ENCODE measurements around the gene MACROD2.

The MACROD2 gene

DNA sequence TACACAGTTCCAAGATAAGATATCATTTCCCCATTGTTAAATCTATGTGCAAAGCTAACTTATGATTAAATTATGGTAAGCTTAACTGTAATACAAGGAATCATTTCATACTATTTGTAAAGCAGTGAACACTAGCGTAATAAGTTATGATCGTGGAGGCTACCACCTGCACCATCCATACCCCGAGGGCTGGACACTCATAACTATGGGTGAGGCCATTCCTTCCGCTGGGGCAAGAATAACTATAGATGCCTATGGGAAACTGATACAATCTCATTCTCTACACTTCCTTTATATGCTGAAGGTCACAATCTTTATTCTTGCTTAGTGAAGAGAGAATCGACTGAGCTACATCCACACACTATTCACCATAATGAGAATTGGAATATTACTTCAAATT lies 1258.1 kb downstream of the MACROD2 start:
- no peak for DNase-seq (ENCODE audit: low read depth in 2 of 2)

DNA sequence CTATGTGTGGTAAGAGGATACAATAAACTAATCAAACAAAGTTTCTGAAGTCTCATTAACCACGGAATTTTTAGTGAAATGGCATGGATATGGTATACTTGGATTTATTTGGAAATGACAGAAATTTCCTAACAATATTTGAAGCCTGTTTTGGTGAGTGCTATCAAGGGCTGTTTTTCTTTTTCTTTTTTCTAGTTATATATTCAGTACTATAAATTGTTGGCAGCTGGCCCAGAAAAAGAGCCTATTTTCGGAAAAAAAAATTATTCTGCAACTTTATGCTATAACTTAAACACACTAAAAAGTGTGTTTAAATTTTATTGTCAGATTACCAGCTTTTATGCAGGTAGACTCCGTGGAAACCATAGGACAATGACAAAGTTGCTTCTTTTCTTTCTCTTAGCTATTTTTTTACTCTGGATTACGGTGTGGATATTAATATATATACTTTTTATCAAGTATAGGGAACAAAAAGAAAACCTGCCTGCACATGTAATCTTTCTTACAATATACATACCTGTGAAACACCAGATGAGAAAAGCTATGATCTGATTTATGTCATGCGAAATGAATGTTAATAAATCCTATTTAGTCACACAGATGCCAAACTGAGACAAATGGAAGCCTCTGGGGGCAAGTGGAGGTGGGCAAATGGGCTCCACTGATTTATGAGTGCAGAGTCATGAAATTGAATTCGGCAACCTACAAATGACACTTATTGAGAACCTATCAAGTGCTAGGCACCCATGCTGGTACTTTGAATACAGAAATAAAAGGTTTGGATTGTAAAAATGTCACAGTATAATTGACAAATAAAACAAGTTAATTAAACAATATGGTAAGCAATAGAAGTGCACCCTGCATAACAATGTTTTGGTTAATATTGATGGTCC lies 1261.6 kb downstream of the MACROD2 start:
- DNase-seq (ENCODE audit: low read depth in 2 of 2), result no peak

DNA sequence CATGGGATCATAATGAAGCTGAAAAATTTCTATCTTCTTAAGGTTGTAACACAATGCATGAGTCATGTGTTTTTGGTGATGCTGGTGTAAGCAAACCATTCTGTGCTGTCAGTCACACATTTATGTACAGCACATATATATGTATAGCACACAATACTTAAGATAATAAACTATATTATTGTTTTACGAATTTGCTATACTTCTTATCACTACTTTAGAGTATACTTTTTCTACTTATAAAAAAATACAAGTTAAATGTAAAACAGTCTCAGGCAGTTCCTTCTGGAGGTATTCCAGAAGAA lies 1262.2 kb downstream of the MACROD2 start:
- DNase-seq (ENCODE audit: low read depth in 2 of 2), result no peak

DNA sequence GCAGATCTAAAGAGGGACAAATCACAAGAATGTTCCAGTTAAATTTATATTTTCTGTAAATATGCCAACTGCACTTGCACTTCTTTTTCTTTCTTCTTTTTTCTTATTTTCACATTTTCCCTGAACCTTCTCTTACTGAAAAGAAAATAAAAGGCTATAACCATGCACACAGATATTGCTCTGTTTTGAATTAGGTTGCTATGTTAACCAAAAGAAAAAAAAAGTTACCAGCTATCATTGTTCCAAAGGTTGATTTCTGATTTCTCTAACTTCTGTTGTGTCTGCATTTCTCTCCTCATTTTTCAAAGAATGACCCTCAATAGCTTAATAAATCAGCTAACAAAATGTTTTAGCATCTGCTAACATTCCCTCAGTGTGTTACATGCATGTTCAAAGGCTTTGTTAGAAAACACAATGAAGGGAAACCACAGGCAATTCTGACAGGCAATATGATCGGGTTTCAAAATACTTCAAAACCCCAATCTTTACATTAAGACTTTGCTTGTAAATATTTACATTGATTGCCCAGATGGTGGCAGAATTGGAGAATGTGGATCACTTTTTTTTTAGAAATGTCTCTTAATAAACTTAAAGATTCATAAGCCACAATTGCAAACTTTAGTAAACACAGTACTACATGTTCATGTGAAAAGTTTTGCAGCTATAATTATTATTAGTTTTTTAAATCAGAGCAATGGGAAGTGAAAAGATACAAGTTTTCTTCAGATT lies 1270.4 kb downstream of the MACROD2 start:
- no peak for DNase-seq (ENCODE audit: low read depth in 2 of 2)

DNA sequence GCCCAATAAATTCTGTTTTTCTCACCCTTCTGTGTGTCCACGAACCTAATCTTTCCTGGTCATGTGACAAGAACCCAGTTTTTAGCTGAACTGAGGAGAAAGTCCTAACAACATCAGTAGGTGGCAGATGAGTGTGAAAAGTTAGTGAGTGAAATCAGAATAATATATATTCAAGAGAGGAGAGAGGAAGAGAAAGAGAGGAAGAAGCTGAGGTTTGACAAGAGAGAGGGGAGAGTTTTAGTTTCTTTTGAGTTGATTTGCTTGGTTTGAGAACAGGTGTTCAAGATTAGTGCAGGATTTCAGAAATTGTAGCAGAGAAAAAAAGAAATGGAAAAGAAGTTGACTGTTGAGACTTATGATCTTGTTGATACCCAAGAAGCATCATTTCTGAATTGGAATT lies 1272.6 kb downstream of the MACROD2 start:
- DNase-seq (ENCODE audit: low read depth in 2 of 2), result no peak

DNA sequence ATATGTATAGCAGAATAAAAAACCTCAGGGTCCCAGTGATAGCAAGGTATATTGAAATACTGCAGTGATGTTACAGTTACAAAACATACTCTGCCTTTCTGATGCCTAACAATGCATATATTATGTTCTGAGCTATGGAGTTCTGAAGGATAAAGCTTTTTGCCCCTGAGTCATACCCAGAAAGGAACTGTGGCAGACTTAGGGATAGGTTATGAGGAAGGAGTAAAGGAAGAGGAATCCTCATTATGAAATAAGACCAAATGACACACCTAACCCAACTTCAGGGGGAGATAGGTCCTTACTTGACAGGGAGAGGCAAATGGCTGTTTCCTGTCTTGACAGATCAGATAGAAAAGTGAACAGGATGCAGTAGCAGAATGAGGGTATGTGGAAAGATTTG lies 1282.7 kb downstream of the MACROD2 start:
- DNase-seq (ENCODE audit: low read depth in 2 of 2), result no peak

DNA sequence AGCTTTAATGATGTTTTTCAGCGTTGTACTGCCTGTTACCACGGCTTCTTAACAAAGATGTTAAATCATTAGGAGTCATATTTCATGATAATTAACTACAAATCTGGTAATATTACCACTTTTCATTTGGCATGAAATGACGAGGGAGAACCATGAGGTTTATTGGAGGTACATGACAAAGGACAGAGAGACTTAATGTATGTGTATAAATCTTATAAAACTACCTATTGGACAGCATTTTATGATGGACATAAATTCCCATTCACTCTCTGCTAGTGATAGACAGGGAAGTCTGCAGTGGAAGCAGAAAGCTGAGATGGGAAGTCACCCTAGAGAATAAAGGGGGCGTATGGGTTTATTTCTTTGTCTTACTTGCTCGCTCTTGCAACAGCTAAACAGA lies 1292.0 kb downstream of the MACROD2 start:
- no peak for DNase-seq (ENCODE audit: low read depth in 2 of 2)

DNA sequence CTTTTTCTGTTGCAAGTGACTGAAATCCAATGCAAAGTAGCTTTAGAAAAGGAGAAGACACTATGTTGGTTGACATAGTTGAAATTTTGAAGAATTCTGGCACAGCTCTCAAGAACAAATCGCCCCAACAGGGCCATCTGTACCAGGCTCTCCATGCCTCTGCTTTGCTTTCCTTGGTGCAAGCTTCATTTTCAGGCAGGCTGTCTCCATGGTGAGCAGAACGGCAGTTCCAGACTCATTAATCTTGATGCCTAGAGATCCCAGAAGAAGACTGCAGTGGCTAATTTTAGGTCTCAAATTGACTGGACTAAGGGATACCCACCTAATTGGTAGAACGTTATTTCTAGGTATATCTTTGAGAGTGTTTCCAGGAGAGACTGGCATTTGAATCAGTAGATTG lies 1292.8 kb downstream of the MACROD2 start:
- DNase-seq (ENCODE audit: low read depth in 2 of 2), result no peak

DNA sequence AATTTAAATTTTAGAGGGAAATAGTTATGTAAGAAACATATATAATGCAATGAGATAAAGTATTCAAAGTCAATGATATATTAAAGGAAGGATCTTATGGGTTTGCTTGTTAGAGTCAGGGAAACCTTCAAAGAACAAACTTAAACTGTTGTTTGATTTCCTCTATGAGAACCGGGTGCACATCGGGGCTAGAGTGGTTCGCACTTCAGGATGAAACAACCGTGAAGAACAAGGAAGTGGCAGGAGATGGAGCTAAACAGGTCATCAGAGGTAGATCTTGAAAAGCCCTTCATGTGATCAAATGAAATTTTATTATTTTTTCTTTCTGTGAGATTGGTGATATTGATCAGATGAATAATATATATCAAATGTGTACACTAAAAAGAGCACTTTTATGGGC lies 1294.0 kb downstream of the MACROD2 start:
- no peak for DNase-seq (ENCODE audit: low read depth in 2 of 2)

DNA sequence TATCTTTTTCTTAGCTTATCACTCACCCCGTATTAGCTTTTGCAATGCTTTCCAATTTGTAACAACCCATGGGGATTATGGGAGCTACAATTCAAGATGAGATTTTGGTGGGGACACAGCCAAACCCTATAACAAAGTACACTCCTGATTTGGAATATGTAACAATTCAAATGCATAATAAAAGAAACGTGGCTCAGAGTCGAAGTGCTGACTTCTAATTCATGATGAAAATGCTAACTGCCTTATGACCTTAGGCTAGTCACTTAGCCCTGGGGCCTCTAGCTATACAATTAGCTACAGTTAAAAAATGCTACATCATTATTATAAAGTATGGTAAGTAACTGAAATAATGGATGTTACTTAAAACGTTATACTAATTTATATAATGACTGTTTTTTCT lies 1297.1 kb downstream of the MACROD2 start:
- no peak for DNase-seq (ENCODE audit: low read depth in 2 of 2)

DNA sequence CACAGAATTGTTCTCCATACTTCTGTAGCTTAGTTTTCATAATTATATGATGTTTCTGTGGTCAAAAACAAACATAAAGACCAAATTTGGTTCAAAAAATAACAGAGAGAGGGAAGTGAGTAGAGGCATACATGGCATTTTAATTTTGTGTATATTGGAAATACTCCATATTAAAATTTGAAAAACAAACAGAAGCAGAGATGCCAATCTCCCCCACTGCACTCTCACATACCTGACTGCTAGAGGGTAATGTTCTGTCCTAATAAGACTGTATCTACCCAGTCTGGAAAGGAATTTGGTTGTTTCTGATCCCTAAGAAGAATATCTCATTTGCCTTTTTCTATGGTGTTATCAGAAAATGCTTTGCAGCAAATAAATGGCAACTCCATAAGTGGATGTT lies 1301.1 kb downstream of the MACROD2 start:
- DNase-seq (ENCODE audit: low read depth in 2 of 2), result no peak

DNA sequence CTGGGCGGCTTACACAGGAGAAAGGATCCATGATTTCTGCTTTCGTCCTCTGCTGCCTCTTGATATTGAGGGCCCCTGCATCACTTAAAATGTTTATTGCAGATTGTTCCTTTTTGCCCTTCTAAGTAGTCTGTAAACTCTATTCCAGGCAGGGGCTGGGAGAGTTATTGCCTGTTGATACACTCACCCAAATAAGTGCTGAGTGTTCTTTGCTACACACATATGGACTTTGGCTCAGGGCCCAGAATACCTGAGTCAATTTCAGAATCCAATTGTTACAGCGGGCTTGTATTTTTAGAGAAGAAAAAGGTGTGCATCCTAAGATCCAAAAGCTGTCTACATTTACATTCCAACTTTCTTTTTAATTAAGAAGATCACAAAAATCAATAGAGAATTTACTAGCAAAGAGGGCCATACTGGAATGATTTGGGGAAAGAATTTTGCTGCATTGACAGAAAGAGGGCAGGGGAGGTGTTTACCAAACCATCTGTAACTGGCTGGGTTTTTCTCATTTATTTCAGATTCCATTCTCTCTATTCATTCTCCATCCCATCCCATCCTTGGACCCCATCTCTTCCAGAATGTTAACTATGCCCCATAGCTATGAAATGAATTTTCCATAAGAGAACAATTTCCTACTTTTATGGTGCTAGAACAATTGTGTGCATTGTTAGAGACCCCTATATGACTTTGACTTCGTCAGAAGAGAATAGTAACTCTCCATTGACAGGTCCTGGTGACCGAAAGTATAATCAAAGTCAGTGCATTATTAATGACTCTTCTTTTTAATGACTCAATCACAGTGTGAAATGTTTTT lies 1302.0 kb downstream of the MACROD2 start:
- DNase-seq (ENCODE audit: low read depth in 2 of 2), result no peak

DNA sequence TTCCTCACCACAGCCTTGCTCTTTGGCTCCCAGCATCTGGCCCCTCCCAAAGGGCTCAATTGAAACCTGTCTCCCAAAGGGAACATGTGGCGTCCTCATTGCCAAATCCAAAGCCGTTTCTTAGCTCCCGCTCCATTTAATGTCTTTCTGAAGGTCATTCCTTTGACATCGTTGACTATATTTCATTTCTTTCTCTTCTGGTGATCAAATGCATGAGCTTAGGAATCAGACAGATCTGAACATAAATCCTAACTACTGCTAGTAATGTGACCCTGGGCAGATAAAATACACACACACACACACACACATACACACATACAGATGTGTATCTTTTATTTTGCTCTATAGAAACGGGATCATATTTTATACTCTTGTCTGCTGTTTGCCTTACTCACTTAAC lies 1306.8 kb downstream of the MACROD2 start:
- no peak for DNase-seq (ENCODE audit: low read depth in 2 of 2)

DNA sequence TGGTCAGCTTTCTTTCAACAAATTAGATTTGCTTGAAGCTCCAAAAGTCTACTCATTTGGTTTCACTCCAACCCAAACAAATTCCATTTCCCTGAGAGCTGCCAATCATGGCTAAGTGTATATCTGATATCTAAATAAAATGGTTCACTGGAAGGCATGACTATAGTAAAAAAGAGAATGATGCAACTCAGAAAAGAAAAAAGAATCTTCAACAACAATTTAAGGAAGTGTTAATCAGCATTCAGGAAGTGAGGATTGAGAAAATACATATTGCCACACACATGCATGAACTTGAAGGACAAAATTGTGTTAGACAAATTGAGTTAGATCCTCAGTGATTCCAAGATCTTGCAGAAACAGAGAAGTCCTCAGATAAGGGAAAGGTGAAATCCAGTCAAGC lies 1315.0 kb downstream of the MACROD2 start:
- no peak for DNase-seq (ENCODE audit: low read depth in 2 of 2)

DNA sequence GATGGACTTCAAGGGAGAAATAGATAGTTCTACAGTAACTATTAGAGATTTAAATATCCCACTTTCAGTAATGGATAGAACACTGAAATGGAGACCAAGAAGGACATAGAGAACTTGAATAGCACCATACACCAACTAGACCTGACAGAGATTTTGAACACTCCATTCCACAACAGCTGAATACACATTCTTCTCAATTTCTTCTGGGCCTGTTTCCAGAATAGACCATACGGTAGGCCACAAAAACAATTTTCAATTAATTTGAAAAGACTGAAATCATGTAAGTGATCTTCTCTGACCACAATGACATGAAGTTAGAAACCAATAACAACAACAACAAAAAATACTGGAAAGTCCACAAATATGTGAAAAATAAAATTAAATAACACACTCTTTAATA lies 1321.2 kb downstream of the MACROD2 start:
- no peak for DNase-seq (ENCODE audit: low read depth in 2 of 2)

DNA sequence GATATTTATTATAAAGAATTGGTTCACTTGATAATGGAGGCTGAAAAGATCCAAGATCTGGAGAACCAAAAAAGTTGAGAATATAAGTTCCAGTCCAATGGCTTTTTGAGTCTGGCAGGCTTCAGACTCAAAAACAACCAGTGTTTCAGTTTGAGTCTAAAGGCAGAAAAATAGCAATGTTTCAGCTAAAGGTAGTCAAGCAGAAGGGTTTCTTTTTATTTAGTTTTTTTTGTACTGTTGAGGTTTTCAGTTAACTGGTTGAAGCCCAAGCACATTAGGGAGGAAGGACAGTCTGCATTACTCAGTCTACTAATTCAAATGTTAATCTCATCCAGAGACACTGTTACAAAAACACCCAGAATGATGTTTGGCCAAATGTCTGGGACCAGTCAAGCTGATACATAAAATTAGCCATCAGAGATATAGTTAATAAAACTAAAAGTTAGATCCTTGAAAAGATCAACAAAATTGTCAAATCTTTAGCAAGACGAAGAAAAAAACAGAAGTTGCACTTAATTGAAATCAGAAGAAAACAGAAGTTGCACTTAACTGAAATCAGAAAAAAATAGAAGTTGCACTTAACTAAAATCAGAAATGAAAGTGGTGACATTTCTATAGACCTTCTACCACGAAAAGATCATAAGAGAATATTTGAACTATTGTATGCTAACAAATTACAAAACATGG lies 1322.4 kb downstream of the MACROD2 start:
- no peak for DNase-seq (ENCODE audit: low read depth in 2 of 2)

DNA sequence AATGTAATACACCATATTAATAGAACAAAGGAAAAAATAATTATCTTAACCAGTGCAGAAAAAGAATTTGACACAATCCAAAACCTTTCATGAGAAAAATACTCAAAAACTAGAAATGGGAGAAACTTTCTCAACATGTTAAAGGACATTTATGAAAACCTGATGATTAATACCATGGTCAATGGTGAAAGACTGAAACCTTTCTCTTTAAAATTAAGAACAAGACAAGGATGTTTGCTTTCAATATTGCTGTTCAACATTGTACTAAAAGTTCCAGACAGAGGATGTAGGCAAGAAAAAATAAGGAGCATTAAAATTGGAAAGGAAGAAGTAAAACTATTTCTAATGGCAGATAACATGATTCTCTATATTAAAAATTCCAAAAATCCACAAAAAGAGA lies 1323.4 kb downstream of the MACROD2 start:
- DNase-seq (ENCODE audit: low read depth in 2 of 2), result no peak

DNA sequence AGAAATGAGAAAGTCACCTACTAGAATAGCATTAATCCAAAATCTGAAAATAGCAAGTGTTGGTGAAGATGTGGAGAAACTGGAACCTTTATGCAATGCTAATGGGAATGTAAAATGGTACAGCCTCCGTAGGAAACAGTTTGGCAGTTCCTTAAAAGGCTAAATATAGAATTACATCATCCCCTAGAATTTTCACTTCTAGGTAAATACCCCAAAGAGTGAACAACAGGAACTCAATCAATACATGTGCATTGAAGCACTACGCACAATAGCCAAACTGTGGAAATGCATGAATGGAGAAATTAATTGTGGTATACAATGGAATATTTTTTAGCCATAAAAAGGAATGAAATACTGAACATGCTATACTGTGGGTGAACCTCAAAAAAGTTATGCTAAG lies 1324.1 kb downstream of the MACROD2 start:
- no peak for DNase-seq (ENCODE audit: low read depth in 2 of 2)

DNA sequence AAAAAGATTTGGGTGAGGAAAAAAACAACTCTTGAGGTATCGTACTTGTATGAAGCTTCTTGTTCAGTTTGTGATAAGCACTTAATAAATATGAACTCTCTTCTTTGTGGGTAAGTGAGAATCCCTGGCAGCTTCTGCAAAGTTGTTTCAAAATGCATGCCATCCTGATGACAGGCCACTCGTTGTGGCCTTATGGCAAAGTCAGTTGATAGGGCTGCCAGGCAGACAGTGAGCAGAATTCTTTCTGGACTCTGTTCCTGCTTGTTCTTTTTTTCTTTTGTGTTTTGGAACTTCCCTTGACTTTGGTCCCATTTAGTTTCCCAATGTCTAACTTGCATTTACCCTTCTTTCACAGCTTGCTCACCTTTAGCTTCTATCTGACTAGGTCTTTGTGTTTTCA lies 1325.6 kb downstream of the MACROD2 start:
- no peak for DNase-seq (ENCODE audit: low read depth in 2 of 2)

DNA sequence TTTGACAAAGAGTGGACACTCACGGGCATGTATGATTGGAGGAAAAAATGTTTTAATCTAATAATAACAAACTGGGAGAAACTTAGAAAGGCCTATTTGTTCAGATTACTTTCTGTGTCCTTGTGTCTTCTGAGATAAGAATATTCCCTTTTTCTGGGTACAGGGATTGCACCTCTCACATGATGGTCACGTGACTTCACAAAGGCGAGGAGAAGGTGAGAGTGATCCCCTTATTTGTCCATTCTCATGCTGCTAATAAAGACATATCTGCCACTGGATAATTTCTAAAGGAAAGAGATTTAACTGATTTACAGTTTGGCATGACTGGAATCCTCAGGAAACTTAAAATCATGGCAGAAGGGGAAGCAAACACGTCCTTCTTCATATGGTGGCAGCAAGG lies 1331.8 kb downstream of the MACROD2 start:
- DNase-seq (ENCODE audit: low read depth in 2 of 2), result no peak

DNA sequence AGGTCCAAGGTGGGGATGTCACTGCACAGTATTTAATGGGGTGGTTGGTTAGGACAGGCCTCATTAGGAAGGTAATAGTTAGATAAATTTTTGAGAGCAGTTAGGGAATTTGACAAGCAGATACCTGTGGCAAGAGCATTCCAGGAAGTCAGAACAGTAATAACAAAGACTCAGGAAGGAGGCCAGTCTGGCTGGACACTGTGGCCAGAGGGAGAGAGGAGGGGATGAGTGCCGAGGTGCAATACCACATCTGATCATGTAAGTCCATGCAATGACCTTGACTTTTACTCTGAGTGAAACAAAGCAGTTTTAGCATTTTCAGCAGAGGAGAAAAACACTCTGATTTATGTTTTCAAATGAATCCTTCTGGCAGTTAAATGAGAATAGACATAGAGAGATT lies 1332.8 kb downstream of the MACROD2 start:
- DNase-seq (ENCODE audit: low read depth in 2 of 2), result no peak

DNA sequence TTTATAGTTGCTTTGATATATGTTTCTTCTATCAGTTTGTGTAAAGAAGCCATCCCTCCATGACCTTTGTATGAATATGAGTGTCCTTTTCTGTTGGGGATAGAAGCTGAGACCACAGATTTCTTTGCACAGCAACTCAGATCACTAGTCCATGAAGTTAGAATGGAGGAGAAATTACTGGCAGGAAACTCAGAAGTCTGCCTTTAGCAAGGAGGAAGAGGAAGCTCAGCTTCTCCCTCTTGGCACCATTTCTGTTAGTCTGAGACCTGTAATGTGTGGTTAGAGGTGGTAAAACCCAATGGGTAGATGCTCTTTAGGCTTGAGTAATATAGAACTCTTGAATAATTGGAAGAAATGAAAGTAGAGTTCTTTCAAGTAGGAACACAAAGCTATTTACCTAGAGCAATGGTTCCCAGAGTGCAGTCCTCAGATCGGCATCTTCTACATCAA lies 1337.4 kb downstream of the MACROD2 start:
- DNase-seq (ENCODE audit: low read depth in 2 of 2), result no peak
